ENCODE measurements around the gene DEFB110. TPM values are rescaled to one million over a fixed set of nuclear protein-coding genes. Genes with fewer than 3 reads are reported as not detected.

The DEFB110 gene
- total RNA-seq, 2 donors from 2014 or later = not detected

DNA sequence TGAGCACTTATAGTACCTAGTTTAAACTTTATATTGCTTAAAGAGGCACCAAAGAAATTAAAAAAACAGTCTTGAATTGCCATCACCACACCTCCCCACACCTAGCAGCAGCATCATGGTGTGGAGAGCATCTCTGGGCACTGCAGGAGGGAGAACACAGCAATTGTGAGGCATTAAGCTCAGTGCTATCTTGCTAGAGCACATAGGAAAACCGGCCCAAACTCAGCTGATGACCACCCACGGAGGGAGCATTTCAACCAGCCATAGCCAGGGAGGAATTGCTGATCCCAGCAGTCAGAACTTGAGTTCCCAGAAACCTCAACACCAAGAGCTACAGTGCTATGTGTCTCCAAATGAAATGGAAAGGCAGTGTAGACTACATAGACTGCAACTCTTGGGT is 32.9 kb downstream of the DEFB110 start:
- TF ChIP-seq, protein P1, sequence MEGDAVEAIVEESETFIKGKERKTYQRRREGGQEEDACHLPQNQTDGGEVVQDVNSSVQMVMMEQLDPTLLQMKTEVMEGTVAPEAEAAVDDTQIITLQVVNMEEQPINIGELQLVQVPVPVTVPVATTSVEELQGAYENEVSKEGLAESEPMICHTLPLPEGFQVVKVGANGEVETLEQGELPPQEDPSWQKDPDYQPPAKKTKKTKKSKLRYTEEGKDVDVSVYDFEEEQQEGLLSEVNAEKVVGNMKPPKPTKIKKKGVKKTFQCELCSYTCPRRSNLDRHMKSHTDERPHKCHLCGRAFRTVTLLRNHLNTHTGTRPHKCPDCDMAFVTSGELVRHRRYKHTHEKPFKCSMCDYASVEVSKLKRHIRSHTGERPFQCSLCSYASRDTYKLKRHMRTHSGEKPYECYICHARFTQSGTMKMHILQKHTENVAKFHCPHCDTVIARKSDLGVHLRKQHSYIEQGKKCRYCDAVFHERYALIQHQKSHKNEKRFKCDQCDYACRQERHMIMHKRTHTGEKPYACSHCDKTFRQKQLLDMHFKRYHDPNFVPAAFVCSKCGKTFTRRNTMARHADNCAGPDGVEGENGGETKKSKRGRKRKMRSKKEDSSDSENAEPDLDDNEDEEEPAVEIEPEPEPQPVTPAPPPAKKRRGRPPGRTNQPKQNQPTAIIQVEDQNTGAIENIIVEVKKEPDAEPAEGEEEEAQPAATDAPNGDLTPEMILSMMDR (IDR thresholded peaks at IDR 0.05) = no peak
- Histone ChIP-seq H3K4me3 (no peak overlapping the region), H3K27ac (no peak overlapping the region), H3K36me3 (no peaks in the 10 kb centered on the region), H3K4me1 (no peaks in the 10 kb centered on the region), H3K27me3 (no peaks in the 10 kb centered on the region), H3K9me3 (no peaks in the 10 kb centered on the region)
- no peak for DNase-seq (ENCODE audit: low spot score)

DNA sequence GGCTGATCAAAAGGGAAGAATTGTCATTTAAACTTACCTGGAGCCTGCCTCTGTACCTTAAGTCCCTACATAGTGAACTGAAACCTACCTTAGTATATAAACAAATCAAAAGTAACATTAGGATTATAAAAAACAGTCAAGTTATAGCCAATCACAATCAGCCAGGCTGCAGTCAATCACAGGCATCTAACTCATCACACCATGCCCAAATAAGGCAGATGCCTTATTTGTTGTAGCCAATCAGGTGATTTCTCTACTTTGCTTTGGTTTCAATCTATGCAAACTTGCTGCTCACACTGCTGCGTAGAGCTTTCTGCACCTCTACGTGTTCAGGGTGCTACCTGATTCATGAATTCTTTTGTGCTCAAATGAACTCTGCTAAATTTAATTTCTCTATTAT is 34.0 kb downstream of the DEFB110 start:
- DNase-seq (ENCODE audit: low spot score) = no peak
- Histone ChIP-seq H3K27me3 (no peaks in the 10 kb centered on the region), H3K9me3 (no peaks in the 10 kb centered on the region), H3K4me3 (no peak overlapping the region), H3K4me1 (no peaks in the 10 kb centered on the region), H3K36me3 (no peaks in the 10 kb centered on the region), H3K27ac (no peak overlapping the region)
- TF ChIP-seq, protein P1 (IDR thresholded peaks at IDR 0.05) = no peak

DNA sequence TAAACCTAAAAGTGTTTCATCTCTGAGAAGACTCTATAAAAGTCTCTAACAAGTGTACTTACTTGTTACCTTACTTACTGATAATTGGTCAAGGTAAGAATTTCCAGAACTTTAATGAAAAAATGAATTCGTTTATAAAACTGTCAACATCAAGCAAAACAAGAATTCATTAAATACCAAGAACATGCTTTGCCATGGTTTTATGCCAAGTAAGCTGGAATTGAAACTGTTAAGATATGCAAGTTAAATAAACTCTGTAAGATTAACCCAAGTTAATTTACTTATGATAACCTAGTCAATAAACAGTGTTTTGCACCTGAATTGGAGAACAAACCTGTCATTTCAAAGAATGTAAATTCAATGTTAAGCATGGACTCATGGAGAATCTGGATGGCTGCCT is 35.2 kb downstream of the DEFB110 start:
- Histone ChIP-seq H3K27ac (no peak overlapping the region), H3K27me3 (no peaks in the 10 kb centered on the region), H3K4me1 (no peaks in the 10 kb centered on the region), H3K9me3 (no peaks in the 10 kb centered on the region), H3K36me3 (no peaks in the 10 kb centered on the region), H3K4me3 (no peak overlapping the region)
- TF ChIP-seq, protein P1 (IDR thresholded peaks at IDR 0.05) = no peak
- DNase-seq (ENCODE audit: low spot score) = no peak

DNA sequence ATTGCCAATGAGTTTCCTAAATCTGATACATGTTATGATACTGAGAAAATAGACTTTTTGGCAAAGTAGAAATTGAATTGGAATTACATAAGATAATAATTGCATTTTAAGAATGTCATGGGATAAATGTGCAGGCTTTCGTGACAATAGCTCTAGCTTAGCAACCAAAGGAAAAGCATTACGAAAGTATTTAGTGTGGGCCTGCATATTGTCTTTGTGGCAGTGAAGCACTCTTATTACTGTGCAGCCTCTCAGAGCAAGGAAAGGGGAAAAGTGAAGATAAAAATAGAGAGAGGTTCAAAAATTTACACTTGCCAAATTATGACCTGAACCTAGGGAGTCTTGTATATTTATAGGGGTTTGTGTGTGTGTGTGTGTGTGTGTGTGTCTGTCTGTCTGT is 39.7 kb downstream of the DEFB110 start:
- Histone ChIP-seq H3K27me3 (no peaks in the 10 kb centered on the region), H3K36me3 (no peaks in the 10 kb centered on the region), H3K4me3 (no peak overlapping the region), H3K9me3 (no peaks in the 10 kb centered on the region), H3K27ac (no peak overlapping the region), H3K4me1 (no peaks in the 10 kb centered on the region)
- no peak for DNase-seq (ENCODE audit: low spot score)
- TF ChIP-seq, protein P1 (IDR thresholded peaks at IDR 0.05) = no peak

DNA sequence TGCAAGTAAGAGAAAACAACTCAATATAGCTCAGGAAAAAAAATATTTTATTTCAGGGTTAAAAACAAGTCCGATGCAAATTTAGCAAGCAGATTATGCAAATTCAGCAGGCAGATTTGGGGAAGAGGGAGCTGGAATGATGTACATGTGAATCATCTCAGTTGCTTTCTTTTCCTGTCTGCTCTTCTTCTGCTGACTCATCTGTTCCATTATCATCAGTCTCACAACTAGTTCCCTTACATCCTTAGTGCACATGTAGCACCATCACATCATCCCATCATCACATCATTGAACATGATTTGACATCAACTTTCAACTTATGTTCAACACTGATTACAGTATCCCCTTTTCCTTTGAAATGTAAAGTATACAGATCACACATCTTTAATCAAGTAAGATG is 40.9 kb downstream of the DEFB110 start:
- no peaks in the 10 kb centered on the region for H3K27me3 ChIP-seq
- TF ChIP-seq, protein P1 (IDR thresholded peaks at IDR 0.05) = no peak
- no peaks in the 10 kb centered on the region for H3K36me3 ChIP-seq
- H3K9me3 ChIP-seq = no peaks in the 10 kb centered on the region
- DNase-seq (ENCODE audit: low spot score) = no peak
- no peak overlapping the region for H3K27ac ChIP-seq
- no peaks in the 10 kb centered on the region for H3K4me1 ChIP-seq
- no peak overlapping the region for H3K4me3 ChIP-seq

DNA sequence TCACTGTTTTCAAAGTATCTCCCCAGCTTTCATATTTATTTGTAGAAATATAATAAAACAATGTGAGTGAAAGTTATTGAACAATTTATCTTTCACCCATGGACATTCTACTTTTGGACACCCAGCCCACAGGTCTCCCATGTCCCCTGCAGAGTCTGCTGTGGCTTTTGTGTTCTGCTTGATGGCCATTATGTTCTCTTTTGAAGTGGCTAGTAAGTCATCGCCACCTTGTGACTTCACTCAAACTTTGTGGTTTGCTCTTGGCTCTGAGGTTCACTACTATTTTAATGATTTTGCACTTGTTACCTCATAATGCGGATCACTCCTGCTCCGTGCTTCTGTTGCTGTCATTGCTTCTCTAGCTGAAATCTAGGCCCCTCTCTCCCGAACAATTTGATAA is 42.2 kb downstream of the DEFB110 start:
- Histone ChIP-seq H3K4me3 (no peak overlapping the region), H3K27me3 (no peaks in the 10 kb centered on the region), H3K36me3 (no peaks in the 10 kb centered on the region), H3K27ac (no peak overlapping the region), H3K4me1 (no peaks in the 10 kb centered on the region), H3K9me3 (no peaks in the 10 kb centered on the region)
- TF ChIP-seq, protein P1 (IDR thresholded peaks at IDR 0.05) = no peak
- no peak for DNase-seq (ENCODE audit: low spot score)
